Measurements from ENCODE around the gene ARHGEF38.

DNA sequence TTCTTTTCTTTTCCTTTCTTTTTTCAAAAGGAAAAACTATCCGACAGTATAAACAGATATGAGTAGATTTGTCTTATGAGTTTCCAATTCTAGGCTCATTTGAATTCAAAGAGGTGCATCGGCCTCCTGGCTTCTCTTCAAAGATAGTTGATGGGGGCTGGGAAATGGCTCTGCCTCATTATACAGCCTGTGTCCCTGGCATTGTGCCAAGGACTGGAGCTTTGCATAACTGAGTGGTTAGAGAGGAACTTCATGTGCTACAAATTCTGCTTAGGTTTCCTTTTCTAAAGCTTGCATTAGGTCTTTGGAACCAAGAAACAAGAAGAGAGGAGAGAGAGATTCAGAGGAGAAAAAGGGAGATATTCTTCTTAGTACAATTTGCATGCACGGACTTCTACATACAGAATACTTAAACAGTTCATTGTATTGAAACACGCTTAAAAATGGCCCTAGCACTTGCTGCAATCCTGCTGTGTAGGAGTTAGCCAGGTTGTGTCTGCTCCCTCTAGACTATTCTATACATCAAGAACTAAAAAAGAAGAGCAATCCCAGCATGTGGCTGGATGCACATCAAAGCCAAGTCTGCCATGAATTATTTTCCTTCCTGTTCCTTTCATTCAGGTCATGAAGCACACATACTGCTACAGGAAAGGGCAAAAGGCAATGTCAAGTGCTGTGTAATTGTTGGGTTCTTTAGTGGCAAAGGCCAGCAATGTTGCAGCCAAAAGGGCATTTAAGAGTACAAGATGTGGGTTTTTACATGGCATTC is 85.2 kb downstream of the ARHGEF38 start:
- TF ChIP-seq, protein P1, sequence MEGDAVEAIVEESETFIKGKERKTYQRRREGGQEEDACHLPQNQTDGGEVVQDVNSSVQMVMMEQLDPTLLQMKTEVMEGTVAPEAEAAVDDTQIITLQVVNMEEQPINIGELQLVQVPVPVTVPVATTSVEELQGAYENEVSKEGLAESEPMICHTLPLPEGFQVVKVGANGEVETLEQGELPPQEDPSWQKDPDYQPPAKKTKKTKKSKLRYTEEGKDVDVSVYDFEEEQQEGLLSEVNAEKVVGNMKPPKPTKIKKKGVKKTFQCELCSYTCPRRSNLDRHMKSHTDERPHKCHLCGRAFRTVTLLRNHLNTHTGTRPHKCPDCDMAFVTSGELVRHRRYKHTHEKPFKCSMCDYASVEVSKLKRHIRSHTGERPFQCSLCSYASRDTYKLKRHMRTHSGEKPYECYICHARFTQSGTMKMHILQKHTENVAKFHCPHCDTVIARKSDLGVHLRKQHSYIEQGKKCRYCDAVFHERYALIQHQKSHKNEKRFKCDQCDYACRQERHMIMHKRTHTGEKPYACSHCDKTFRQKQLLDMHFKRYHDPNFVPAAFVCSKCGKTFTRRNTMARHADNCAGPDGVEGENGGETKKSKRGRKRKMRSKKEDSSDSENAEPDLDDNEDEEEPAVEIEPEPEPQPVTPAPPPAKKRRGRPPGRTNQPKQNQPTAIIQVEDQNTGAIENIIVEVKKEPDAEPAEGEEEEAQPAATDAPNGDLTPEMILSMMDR (IDR thresholded peaks at IDR 0.05): no peak
- no peak for TF ChIP-seq POLR2A (IDR thresholded peaks at IDR 0.05)

All from uterus (tissue), 2 donors.